NCI-H128 (cell line): ENCODE measurements around the gene CYP27B1.

Experiments
- DNase-seq: peaks from one replicate; lab custom pipeline; 2025; ENCODE audit not compliant: unreplicated experiment; lab: John Stamatoyannopoulos, UW

CYP27B1 gene

GRCh38 chr12:57751788-57752667, 14.8 kb downstream of the CYP27B1 start, which contains the start of gene CDK4:
Gene CDK4, minus strand, starts transcription at chr12:57752310. Its CDS starts 593 bp downstream, at chr12:57751717.
- peak; percentile 98 for DNase-seq

- DNase-seq, result no peak
Measured at GRCh38 chr12:57751432-57751787, 15.5 kb downstream of the CYP27B1 start.

GRCh38 chr12:57750561-57751431, 16.1 kb downstream of the CYP27B1 start:
- DNase-seq, result no peak

- DNase-seq, result no peak
Measured at GRCh38 chr12:57749061-57749460, 17.8 kb downstream of the CYP27B1 start.

- no peak for DNase-seq
Measured at GRCh38 chr12:57746025-57746424, 20.9 kb downstream of the CYP27B1 start.

- DNase-seq, result no peak
Measured at GRCh38 chr12:57745485-57745881, 21.4 kb downstream of the CYP27B1 start.

GRCh38 chr12:57744777-57745484, 21.9 kb downstream of the CYP27B1 start, which contains the start of gene TSPAN31:
Gene TSPAN31, plus strand, starts transcription at chr12:57745039. Its CDS starts 116 bp downstream, at chr12:57745155.
- DNase-seq, result peak; percentile 94

GRCh38 chr12:57744194-57744776, 22.6 kb downstream of the CYP27B1 start:
- DNase-seq, result no peak

- no peak for DNase-seq
Measured at GRCh38 chr12:57743769-57744168, 23.1 kb downstream of the CYP27B1 start.

GRCh38 chr12:57741844-57742738, 24.8 kb downstream of the CYP27B1 start:
- DNase-seq, result no peak

- no peak for DNase-seq
Measured at GRCh38 chr12:57741413-57741789, 25.5 kb downstream of the CYP27B1 start.

GRCh38 chr12:57740656-57741412, 26.0 kb downstream of the CYP27B1 start:
- no peak for DNase-seq

- no peak for DNase-seq
Measured at GRCh38 chr12:57739914-57740538, 26.9 kb downstream of the CYP27B1 start.

GRCh38 chr12:57739387-57739786, 27.5 kb downstream of the CYP27B1 start:
- DNase-seq, result no peak

GRCh38 chr12:57738661-57739237, 28.1 kb downstream of the CYP27B1 start, which contains the start of gene AGAP2:
Gene AGAP2, minus strand, starts transcription at chr12:57738742. Its CDS starts 496 bp downstream, at chr12:57738246.
- DNase-seq, result no peak

- DNase-seq, result no peak
Measured at GRCh38 chr12:57737467-57738460, 29.1 kb downstream of the CYP27B1 start.
